Erythroblast (primary cell): ENCODE results near the gene MCRIP2.

Source experiments
- GATA1 ChIP-seq: IDR thresholded peaks from 2 replicates; pipeline ENCODE4 v1.6.1; 2011; ENCODE audit warnings: low read depth, mild to moderate bottlenecking, control low read depth, low read length, moderate library complexity
- POLR2A ChIP-seq: IDR thresholded peaks from 2 replicates; pipeline ENCODE4 v1.6.1; 2011; ENCODE audit warnings: mild to moderate bottlenecking, low read length

DNA sequence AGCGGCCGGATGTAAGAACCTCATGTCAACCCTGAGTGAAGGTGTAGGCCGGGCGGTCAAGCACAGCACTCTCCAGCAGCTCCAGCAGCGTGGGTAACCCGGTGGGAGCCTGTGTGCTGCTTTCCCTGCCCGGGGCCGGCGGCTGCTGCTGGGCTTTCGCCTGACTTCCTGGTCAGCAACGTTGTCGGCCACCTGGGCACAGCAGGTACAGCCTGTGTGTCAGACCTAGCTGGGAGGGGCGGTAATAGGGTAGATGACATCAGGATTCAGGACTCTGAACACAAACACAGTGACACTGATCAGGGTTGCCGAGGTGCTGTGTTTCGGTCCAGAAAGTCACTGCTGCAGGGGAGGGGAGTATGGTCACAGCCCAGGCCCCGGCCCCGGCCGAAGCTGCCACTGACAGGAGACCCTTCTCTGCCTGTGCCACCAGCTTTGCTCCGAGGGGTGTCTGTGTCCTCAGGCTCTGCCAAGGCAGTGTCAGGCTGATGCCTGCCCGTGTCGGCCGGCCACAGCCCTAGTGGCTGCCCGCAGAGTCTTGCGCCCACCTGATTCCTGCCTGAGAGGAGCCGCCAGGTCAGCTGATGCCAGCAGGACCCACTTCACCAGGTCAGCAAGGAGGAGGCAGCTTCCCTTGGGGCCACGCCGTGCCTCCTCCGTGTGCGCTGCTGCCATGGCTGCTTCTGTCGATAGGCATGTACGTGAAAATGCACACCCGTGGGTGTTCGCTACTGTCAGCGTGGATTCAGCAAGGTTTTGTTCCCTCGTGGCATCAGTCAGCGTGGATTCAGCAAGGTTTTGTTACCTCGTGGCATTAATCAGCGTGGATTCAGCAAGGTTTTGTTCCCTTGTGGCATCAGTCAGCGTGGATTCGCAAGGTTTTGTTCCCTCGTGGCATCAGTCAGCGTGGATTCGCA, 42.5 kb upstream of the MCRIP2 start:
- TF ChIP-seq POLR2A (no peak), GATA1 (no peak)
